IMR-90 (cell line): ENCODE results near the gene CLEC17A. TPM values are rescaled to one million over a fixed set of nuclear protein-coding genes. Genes with fewer than 3 reads are reported as not detected.
"Not testable (repeated sequence)": the region's sequence is repeated elsewhere in the genome, so short reads cannot be mapped to it uniquely, and the experiment has no call there.

Experiments
- ATAC-seq: fragments of 200-7000 bp; cut with Tn5 transposase; 2 replicates; pipeline ENCODE4 v1.9.1; 2020; ENCODE audit warnings: low read depth, mild to moderate bottlenecking, moderate library complexity
- BruUV-seq: library from RNA; stranded (reverse); fragments of 400-500 nt; replicated peaks from 2 replicates; lab custom pipeline; 2021; lab: Mats Ljungman, UMichigan
- CTCF ChIA-PET: fragments of 300-600 bp; formaldehyde crosslinking; extraction: SDS; loops from one replicate; lab custom pipeline; 2021; ENCODE audit warnings: antibody characterized with exemption; lab: Yijun Ruan, JAX
- POLR2A ChIA-PET: fragments of 300-600 bp; sonication (Branson Sonifier 250); formaldehyde crosslinking; loops from one replicate; lab custom pipeline; 2022; ENCODE audit warnings: antibody characterized with exemption; ENCODE audit not compliant: unreplicated experiment; lab: Charles Lee
- DNase-seq: peaks from one replicate; pipeline ENCODE4 v3.0.0; 2013
- H2AFZ ChIP-seq: replicated peaks from 2 replicates; pipeline ENCODE3; 2013; ENCODE audit warnings: low read length, mild to moderate bottlenecking; ENCODE audit not compliant: poor library complexity
- H2AK5ac ChIP-seq: 2 replicates; pipeline ENCODE4 v1.6.1; 2013; ENCODE audit warnings: low read depth, low read length, inconsistent platforms
- H2AK9ac ChIP-seq: replicated peaks from 2 replicates; pipeline ENCODE3; 2013; ENCODE audit warnings: mild to moderate bottlenecking, low read depth, low read length, moderate library complexity; ENCODE audit not compliant: poor library complexity
- H2BK120ac ChIP-seq: 2 replicates; pipeline ENCODE4 v1.6.1; 2013; ENCODE audit warnings: low read depth, low read length, inconsistent platforms
- H2BK15ac ChIP-seq: 3 replicates; pipeline ENCODE4 v1.6.1; 2013; ENCODE audit warnings: low read depth, low read length, inconsistent platforms
- H2BK20ac ChIP-seq: 2 replicates; pipeline ENCODE4 v1.6.1; 2013; ENCODE audit warnings: low read depth, mild to moderate bottlenecking, inconsistent platforms, low read length, moderate library complexity
- H2BK5ac ChIP-seq: 2 replicates; pipeline ENCODE4 v1.6.1; 2013; ENCODE audit warnings: mild to moderate bottlenecking, low read depth, low read length, inconsistent platforms; ENCODE audit not compliant: poor library complexity, severe bottlenecking
- H3K14ac ChIP-seq: replicated peaks from 2 replicates; pipeline ENCODE4 v1.6.1; 2013; ENCODE audit warnings: low read depth, low read length, inconsistent platforms
- H3K18ac ChIP-seq: 2 replicates; pipeline ENCODE4 v1.6.1; 2013; ENCODE audit warnings: low read depth, low read length, control low read depth
- H3K23ac ChIP-seq: 2 replicates; pipeline ENCODE4 v1.6.1; 2013; ENCODE audit warnings: low read depth, low read length, inconsistent platforms
- H3K27ac ChIP-seq: 2 replicates; pipeline ENCODE4 v1.5.1; 2013; ENCODE audit warnings: mild to moderate bottlenecking, control low read depth, low read length; ENCODE audit not compliant: insufficient read depth
- H3K27me3 ChIP-seq: 2 replicates; pipeline ENCODE4 v1.6.1; 2013; ENCODE audit warnings: low read length; ENCODE audit not compliant: control insufficient read depth, insufficient read depth
- H3K36me3 ChIP-seq: 2 replicates; pipeline ENCODE4 v1.6.1; 2013; ENCODE audit warnings: low read length, mixed read lengths; ENCODE audit not compliant: control insufficient read depth, insufficient read depth
- H3K4ac ChIP-seq: 2 replicates; pipeline ENCODE4 v1.6.1; 2013; ENCODE audit warnings: low read depth, low read length, inconsistent platforms
- H3K4me1 ChIP-seq: 2 replicates; pipeline ENCODE4 v1.6.1; 2013; ENCODE audit warnings: low read length, mixed read lengths; ENCODE audit not compliant: control insufficient read depth, insufficient read depth
- H3K4me2 ChIP-seq: 2 replicates; pipeline ENCODE4 v1.6.1; 2013; ENCODE audit warnings: low read depth, mild to moderate bottlenecking, control low read depth, low read length, moderate library complexity
- H3K4me3 ChIP-seq: 2 replicates; pipeline ENCODE4 v1.5.1; 2013; ENCODE audit warnings: low read depth, mild to moderate bottlenecking, control low read depth, low read length, moderate library complexity; ENCODE audit not compliant: insufficient read depth
- H3K56ac ChIP-seq: 2 replicates; pipeline ENCODE4 v1.6.1; 2013; ENCODE audit warnings: low read length, inconsistent platforms; ENCODE audit not compliant: insufficient read depth; ENCODE audit errors: extremely low read depth
- H3K79me1 ChIP-seq, 2 experiments: 2 replicates each; pipeline ENCODE4 v1.6.1; 2013; ENCODE audit warnings: low read length in 2 of 2, inconsistent platforms in 1 of 2, low read depth in 1 of 2
- H3K9ac ChIP-seq: 2 replicates; pipeline ENCODE4 v1.6.1; 2013; ENCODE audit warnings: low read depth, low read length, control low read depth
- H3K9me1 ChIP-seq: 2 replicates; pipeline ENCODE4 v1.6.1; 2013; ENCODE audit warnings: low read length, inconsistent platforms; ENCODE audit not compliant: insufficient read depth
- H3K9me3 ChIP-seq: 2 replicates; pipeline ENCODE4 v1.6.1; 2013; ENCODE audit warnings: low read length; ENCODE audit not compliant: control insufficient read depth, insufficient read depth
- H4K20me1 ChIP-seq: 2 replicates; pipeline ENCODE4 v1.6.1; 2013; ENCODE audit warnings: low read length, inconsistent platforms; ENCODE audit not compliant: insufficient read depth
- H4K5ac ChIP-seq: 2 replicates; pipeline ENCODE4 v1.6.1; 2013; ENCODE audit warnings: mild to moderate bottlenecking, low read depth, low read length, control low read depth
- H4K8ac ChIP-seq, 2 experiments: 2 replicates each; pipeline ENCODE4 v1.6.1; 2013; ENCODE audit warnings: low read depth in 2 of 2, low read length in 2 of 2, control low read depth in 1 of 2, inconsistent platforms in 1 of 2
- H4K91ac ChIP-seq: 2 replicates; pipeline ENCODE4 v1.6.1; 2013; ENCODE audit warnings: low read depth, low read length, inconsistent platforms; ENCODE audit not compliant: insufficient read depth
- BHLHE40 ChIP-seq: fragments of 150-350 bp; IDR thresholded peaks from 2 replicates; pipeline ENCODE4 v1.6.1; 2016; ENCODE audit warnings: mild to moderate bottlenecking, low read depth, low read length
- CEBPB ChIP-seq: IDR thresholded peaks from 2 replicates; pipeline ENCODE4 v1.6.1; 2012; ENCODE audit warnings: low read depth, low read length, improper control_type of control experiment
- ELK1 ChIP-seq: fragments of 150-350 bp; IDR thresholded peaks from 2 replicates; pipeline ENCODE4 v1.6.1; 2016; ENCODE audit warnings: low read depth, mild to moderate bottlenecking, low read length, moderate library complexity, borderline replicate concordance
- MXI1 ChIP-seq: IDR thresholded peaks from 2 replicates; pipeline ENCODE4 v1.6.1; 2012; ENCODE audit warnings: low read depth, mild to moderate bottlenecking, low read length, moderate library complexity, borderline replicate concordance
- POLR2A ChIP-seq: IDR thresholded peaks from 2 replicates; pipeline ENCODE4 v1.6.1; 2012; ENCODE audit warnings: mild to moderate bottlenecking, low read depth, low read length
- RAD21 ChIP-seq: IDR thresholded peaks from 2 replicates; pipeline ENCODE4 v1.6.1; 2012; ENCODE audit warnings: low read length, improper control_type of control experiment
- RCOR1 ChIP-seq: IDR thresholded peaks from 2 replicates; pipeline ENCODE4 v1.6.1; 2012; ENCODE audit warnings: mild to moderate bottlenecking, low read length, improper control_type of control experiment; ENCODE audit not compliant: insufficient replicate concordance
- WGBS, 2 experiments: methylation state at CpG; one replicate each; pipeline versions ENCODE4 v1.1.5 to v1.1.7; 2013; ENCODE audit warnings: missing lambda C conversion rate in 2 of 2; ENCODE audit not compliant: insufficient read length in 1 of 2; ENCODE audit errors: extremely low coverage in 2 of 2; 5-methylcytosine and 5-hydroxymethylcytosine counted together
- dilution Hi-C: fragments of 300-500 bp; cut with HindIII; formaldehyde crosslinking; loops from one replicate; pipeline ENCODE4 v1.14.3; 2018; ENCODE audit warnings: low sequenced_read_pairs; ENCODE audit not compliant: unreplicated experiment
- in situ Hi-C: fragments of 300-500 bp; cut with MboI; formaldehyde crosslinking; loops from 3 replicates; pipeline ENCODE4 v1.14.3; 2019; ENCODE audit warnings: low sequenced_read_pairs, inconsistent platforms, mixed read lengths
- intact Hi-C: fragments of 100-400 bp; cut with micrococcal nuclease; formaldehyde crosslinking; loops from 2 replicates; pipeline ENCODE4 v1.10.0; 2022
- polyA plus RNA-seq, 3 experiments: library from polyadenylated mRNA; depleted of rRNA; stranded (reverse); fragments of >200 nt; gene quantifications; 2 replicates each; pipeline ENCODE4 v1.2.3, GENCODE V29; 2012; ENCODE audit warnings: low replicate concordance in 1 of 3
- total RNA-seq: library from RNA; depleted of rRNA; stranded (reverse); fragments of >200 nt; gene quantifications from 2 replicates; pipeline ENCODE4 v1.2.3, GENCODE V29; 2012

CLEC17A gene
- total and polyA plus RNA-seq, 2 of the 4 experiments (the other 2 are of a cell fraction), result 0.05 TPM; not detected in 1

- CTCF ChIA-PET, result no interaction called here
- intact Hi-C loops, result no loop called here
- WGBS, 2 experiments, result 93% methylated on average over 7 of the region's 19 CpGs; no CpG with 5 or more reads in 1 of the 2 experiments
Measured at GRCh38 chr19:14540741-14541525, 42.0 kb upstream of the CLEC17A start.

GRCh38 chr19:14541979-14542378 is 40.9 kb upstream of the CLEC17A start:
- no CpG with 5 or more reads among the region's 5 CpGs for WGBS, 2 experiments
- in situ Hi-C loops, BruUV-seq, H3K56ac ChIP-seq, DNase-seq, POLR2A ChIA-PET, H4K91ac ChIP-seq, H3K4ac ChIP-seq, H2AK5ac ChIP-seq, intact Hi-C loops, H2AK9ac ChIP-seq, H2BK15ac ChIP-seq, H3K14ac ChIP-seq, H2AFZ ChIP-seq, dilution Hi-C loops, H3K9ac ChIP-seq, H3K23ac ChIP-seq, H3K27me3 ChIP-seq, H4K5ac ChIP-seq, H3K4me3 ChIP-seq, H2BK20ac ChIP-seq, H3K4me1 ChIP-seq, ATAC-seq, H3K9me3 ChIP-seq, H4K8ac ChIP-seq, H2BK5ac ChIP-seq, H3K27ac ChIP-seq, H2BK120ac ChIP-seq, H3K4me2 ChIP-seq, H3K36me3 ChIP-seq, H3K18ac ChIP-seq: not testable (repeated sequence)
- peaks cover 19% of the 10 kb centered on the region for H4K20me1 ChIP-seq
- H3K79me1 ChIP-seq, result peaks cover 11 to 62% of the 10 kb centered on the region in 2 experiments; a peak in 3 of 4 replicates
- peaks cover 21% of the 10 kb centered on the region for H3K9me1 ChIP-seq
- CTCF ChIA-PET, result interaction anchor here (0.7 kb wide), 1 partner anchor 14 kb away, joined by 3 read pairs; no protein-coding TSS in a partner anchor

More at GRCh38 chr19:14540741-14541525, 42.0 kb upstream of the CLEC17A start:
- H3K56ac ChIP-seq, result no peak overlapping the region
- no peak overlapping the region for H4K8ac ChIP-seq
- H3K9me1 ChIP-seq, result peaks cover 27% of the 10 kb centered on the region
- no peak overlapping the region for H2AFZ ChIP-seq
- no peak overlapping the region for H2BK15ac ChIP-seq
- H4K20me1 ChIP-seq, result peaks cover 19% of the 10 kb centered on the region
- no peak overlapping the region for H2BK20ac ChIP-seq
- H3K9ac ChIP-seq, result no peak overlapping the region
- no peaks in the 10 kb centered on the region for H3K9me3 ChIP-seq
- H3K14ac ChIP-seq, result no peak overlapping the region
- H3K18ac ChIP-seq, result no peak overlapping the region
- in situ Hi-C loops, result no loop called here
- H3K23ac ChIP-seq, result no peak overlapping the region
- TF ChIP-seq CEBPB (no peak), MXI1 (no peak), ELK1 (no peak), BHLHE40 (no peak), RAD21 (no peak), POLR2A (no peak), RCOR1 (no peak)
- no peak overlapping the region for H2BK120ac ChIP-seq
- no peak overlapping the region for H3K27ac ChIP-seq
- no peak overlapping the region for H4K91ac ChIP-seq
- H3K79me1 ChIP-seq, result peaks cover 18 to 65% of the 10 kb centered on the region in 2 experiments
- no peak overlapping the region for H3K4me3 ChIP-seq
- BruUV-seq, result no TSS peak
- H2BK5ac ChIP-seq, result no peak overlapping the region
- H3K4me1 ChIP-seq, result peaks cover 3% of the 10 kb centered on the region; the same call in 1 of the 2 replicates
- H3K4ac ChIP-seq, result no peak overlapping the region
- no peaks in the 10 kb centered on the region for H3K27me3 ChIP-seq
- no peak for DNase-seq
- no peak overlapping the region for H3K4me2 ChIP-seq
- dilution Hi-C loops, result no loop called here
- no peak overlapping the region for H2AK9ac ChIP-seq
- no peak for ATAC-seq
- no peaks in the 10 kb centered on the region for H3K36me3 ChIP-seq
- POLR2A ChIA-PET, result interaction anchor here (0.5 kb wide), 1 partner anchor 125 kb away, joined by 5 read pairs; no protein-coding TSS in a partner anchor
- no peak overlapping the region for H2AK5ac ChIP-seq
- H4K5ac ChIP-seq, result no peak overlapping the region
